ENCODE data around the gene ESRRA. TPM values are rescaled to one million over a fixed set of nuclear protein-coding genes. Genes with fewer than 3 reads are reported as not detected.

The ESRRA gene
- total and polyA plus RNA-seq, 9 donors, result 2.3 to 17.4 (median 11.9) TPM

- Histone ChIP-seq H3K9me3 (no peaks in the 10 kb centered on the region), H3K27ac (peak overlapping the region; percentile 13 to 90), H3K27me3 (no peaks in the 10 kb centered on the region), H3K4me3 (peak overlapping the region; percentile 75), H3K36me3 (no peaks in the 10 kb centered on the region), H3K4me1 (ENCODE audit: insufficient read depth) (peaks cover 9% of the 10 kb centered on the region)
- intact Hi-C loops (cut with DNase I), result loop anchor here in 2 of 4 donors (10.0 kb wide), 1 partner anchor 63 kb away; the partner anchor contains the start of gene FERMT3 (in 2 of the 2)
- DNase-seq, result peak; percentile 82 to 93 (median 90)
- no peak for TF ChIP-seq EP300 (IDR thresholded peaks at IDR 0.05)
- TF ChIP-seq CTCF (IDR thresholded peaks at IDR 0.05), result peak in 1 of 3 donors; percentile 18
- WGBS, 3 donors, result 17 to 29% (median 19%) methylated on average over 21 to 23 of the region's 23 CpGs
These were observed 37.1 kb upstream of the ESRRA start for GRCh38 chr11:64268025-64268892.

GRCh38 chr11:64268893-64269539 is 36.3 kb upstream of the ESRRA start:
- Histone ChIP-seq H3K9me3 (no peaks in the 10 kb centered on the region), H3K4me1 (ENCODE audit: insufficient read depth) (peaks cover 9% of the 10 kb centered on the region), H3K4me3 (peak overlapping the region; percentile 75), H3K27ac (peak overlapping the region; percentile 69 to 90), H3K27me3 (no peaks in the 10 kb centered on the region), H3K36me3 (no peaks in the 10 kb centered on the region)
- TF ChIP-seq CTCF (IDR thresholded peaks at IDR 0.05), result no peak
- no peak for TF ChIP-seq POLR2A (IDR thresholded peaks at IDR 0.05)
- no peak for TF ChIP-seq EP300 (IDR thresholded peaks at IDR 0.05)
- intact Hi-C loops (cut with DNase I), result loop anchor here in 2 of 4 donors (10.0 kb wide), 1 partner anchor 64 kb away; the partner anchor contains the start of gene FERMT3 (in 2 of the 2)
- DNase-seq, result peak in 4 of 5 donors; percentile 68 to 83 (median 75)
- 0% methylated on average over 28 to 34 of the region's 34 CpGs for WGBS, 3 donors

- TF ChIP-seq POLR2A (IDR thresholded peaks at IDR 0.05) (peak; percentile 15), CTCF (IDR thresholded peaks at IDR 0.05) (peak in 1 of 3 donors; percentile 29), EP300 (IDR thresholded peaks at IDR 0.05) (peak; percentile 54)
- H3K27me3 ChIP-seq, result no peaks in the 10 kb centered on the region
- H3K4me3 ChIP-seq, result peak overlapping the region; percentile 79
- WGBS, 3 donors, result 0 to 1% (median 0%) methylated on average over 15 to 58 of the region's 58 CpGs
- H3K27ac ChIP-seq, result peak overlapping the region; percentile 69 to 90
- H3K36me3 ChIP-seq, result no peaks in the 10 kb centered on the region
- intact Hi-C loops (cut with DNase I), result loop anchor here in 3 of 4 donors (1.0 to 10.0 kb wide), 3 partner anchors 15 to 65 kb away; partner anchors contain the start of genes FERMT3 (in 2 of the 3), BAD (in 1 of the 3), FKBP2 (in 1 of the 3) and GPR137 (in 1 of the 3)
- no peaks in the 10 kb centered on the region for H3K9me3 ChIP-seq
- peak; percentile 97 to 99 (median 98) for DNase-seq
- peaks cover 9% of the 10 kb centered on the region for H3K4me1 ChIP-seq (ENCODE audit: insufficient read depth)
These were observed 35.6 kb upstream of the ESRRA start for GRCh38 chr11:64269540-64270220.
